ENCODE measurements around the gene EBF3.

DNA sequence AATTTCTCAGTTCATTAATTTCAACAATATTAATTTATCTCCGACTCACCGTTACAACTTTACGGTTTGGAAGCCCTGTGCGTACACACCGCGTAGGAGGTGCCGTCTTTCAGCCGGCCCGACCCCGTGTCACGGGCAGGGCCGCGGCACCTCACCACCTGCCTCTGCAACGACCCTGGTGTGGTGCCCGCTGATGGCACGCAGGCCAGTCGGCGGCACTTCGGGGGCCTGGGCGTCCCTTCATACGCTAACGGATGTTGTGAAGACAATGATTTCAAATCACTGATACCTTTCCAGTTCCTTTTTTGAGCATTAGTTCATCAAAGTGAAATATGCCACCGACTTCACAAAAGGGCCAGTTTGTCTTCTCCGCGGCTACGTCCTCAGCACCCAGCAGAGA lies 125.3 kb downstream of the EBF3 start:
- TF ChIP-seq EZH2 (IDR thresholded peaks at IDR 0.05; ENCODE audit: insufficient read depth, low read length) = no peak
- TF ChIP-seq, protein P1, sequence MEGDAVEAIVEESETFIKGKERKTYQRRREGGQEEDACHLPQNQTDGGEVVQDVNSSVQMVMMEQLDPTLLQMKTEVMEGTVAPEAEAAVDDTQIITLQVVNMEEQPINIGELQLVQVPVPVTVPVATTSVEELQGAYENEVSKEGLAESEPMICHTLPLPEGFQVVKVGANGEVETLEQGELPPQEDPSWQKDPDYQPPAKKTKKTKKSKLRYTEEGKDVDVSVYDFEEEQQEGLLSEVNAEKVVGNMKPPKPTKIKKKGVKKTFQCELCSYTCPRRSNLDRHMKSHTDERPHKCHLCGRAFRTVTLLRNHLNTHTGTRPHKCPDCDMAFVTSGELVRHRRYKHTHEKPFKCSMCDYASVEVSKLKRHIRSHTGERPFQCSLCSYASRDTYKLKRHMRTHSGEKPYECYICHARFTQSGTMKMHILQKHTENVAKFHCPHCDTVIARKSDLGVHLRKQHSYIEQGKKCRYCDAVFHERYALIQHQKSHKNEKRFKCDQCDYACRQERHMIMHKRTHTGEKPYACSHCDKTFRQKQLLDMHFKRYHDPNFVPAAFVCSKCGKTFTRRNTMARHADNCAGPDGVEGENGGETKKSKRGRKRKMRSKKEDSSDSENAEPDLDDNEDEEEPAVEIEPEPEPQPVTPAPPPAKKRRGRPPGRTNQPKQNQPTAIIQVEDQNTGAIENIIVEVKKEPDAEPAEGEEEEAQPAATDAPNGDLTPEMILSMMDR (IDR thresholded peaks at IDR 0.05; ENCODE audit: insufficient read depth, low read depth, low read length) = no peak

All from astrocyte (in vitro differentiated cells and primary cell).